ENCODE results near the gene TTLL13. TPM values are rescaled to one million over a fixed set of nuclear protein-coding genes. Genes with fewer than 3 reads are reported as not detected.

Gene TTLL13
- polyA plus RNA-seq, 1 of the 3 experiments (the other 2 are of a cell fraction), result 0.03 TPM

- CTCF ChIA-PET, result interaction anchor here (1.1 to 1.4 kb wide), 3 partner anchors 36 to 85 kb away, joined by 3 to 4 read pairs (median 3); no protein-coding TSS in a partner anchor
- H3K36me3 ChIP-seq (replicated peaks in 1 of 2; ENCODE audit: control insufficient read depth in 1 of 2, insufficient read depth in 2 of 2, low read length in 1 of 2), result peaks cover 10 to 67% of the 10 kb centered on the region in 2 experiments
- H3K4me3 ChIP-seq (ENCODE audit: low read depth in 2 of 2, low read length in 1 of 2), result no peak overlapping the region
Measured at GRCh38 chr15:90227816-90228772, 21.3 kb upstream of the TTLL13 start.

GRCh38 chr15:90228960-90229359 is 20.4 kb upstream of the TTLL13 start:
- H3K4me1 ChIP-seq (ENCODE audit: control insufficient read depth in 1 of 2, insufficient read depth in 2 of 2, low read depth in 1 of 2, low read length in 1 of 2), result peaks cover 0 to 3% of the 10 kb centered on the region in 2 experiments; a peak in 1 of 4 replicates
- H3K9me3 ChIP-seq, result no peaks in the 10 kb centered on the region
- no peak overlapping the region for H3K27ac ChIP-seq (ENCODE audit: low read depth in 2 of 2, low read length in 1 of 2)
- no peaks in the 10 kb centered on the region for H4K20me1 ChIP-seq (ENCODE audit: insufficient read depth)
- no peaks in the 10 kb centered on the region for H3K27me3 ChIP-seq (ENCODE audit: insufficient read depth)
- CTCF ChIA-PET, result no interaction called here
- POLR2A ChIA-PET, result no interaction called here
- H3K4me2 ChIP-seq, result no peak overlapping the region
- H3K9me2 ChIP-seq, result no peaks in the 10 kb centered on the region
- H3K9ac ChIP-seq, result no peak overlapping the region
- no peak overlapping the region for H3K4me3 ChIP-seq (ENCODE audit: low read depth in 2 of 2, low read length in 1 of 2)
- peaks cover 26% of the 10 kb centered on the region for H3K79me2 ChIP-seq (ENCODE audit: insufficient read depth)
- no peaks in the 10 kb centered on the region for H3F3A ChIP-seq (replicated peaks; ENCODE audit: insufficient read depth)
- no peak for DNase-seq
- peaks cover 10 to 59% of the 10 kb centered on the region in 2 experiments for H3K36me3 ChIP-seq (replicated peaks in 1 of 2; ENCODE audit: control insufficient read depth in 1 of 2, insufficient read depth in 2 of 2, low read length in 1 of 2)
- WGBS (ENCODE audit: low lambda C conversion rate), result 93% methylated on average over 15 of the region's 15 CpGs
- H2AFZ ChIP-seq (ENCODE audit: low read depth), result no peak overlapping the region
- TF ChIP-seq CHD2 (IDR thresholded peaks at IDR 0.05; ENCODE audit: low read length, partially characterized antibody) (no peak), SIN3A (IDR thresholded peaks at IDR 0.05; ENCODE audit: borderline replicate concordance, low read depth, low read length) (no peak), TCF12 (IDR thresholded peaks at IDR 0.05) (no peak), JUND (IDR thresholded peaks at IDR 0.05) (no peak), POLR2AphosphoS5 (IDR thresholded peaks at IDR 0.05; ENCODE audit: low read depth, low read length) (no peak), MXI1 (IDR thresholded peaks at IDR 0.05; ENCODE audit: low read depth, low read length) (no peak), REST (IDR thresholded peaks at IDR 0.05; ENCODE audit: low read depth, low read length) (no peak), NFIC (IDR thresholded peaks at IDR 0.05; ENCODE audit: borderline replicate concordance) (no peak), RCOR1 (IDR thresholded peaks at IDR 0.05; ENCODE audit: low read length) (no peak), CTCF (IDR thresholded peaks at IDR 0.05) (no peak), EZH2phosphoT487 (IDR thresholded peaks at IDR 0.05; ENCODE audit: borderline replicate concordance, low read depth) (no peak), USF2 (IDR thresholded peaks at IDR 0.05; ENCODE audit: borderline replicate concordance, low read depth, low read length) (no peak)

More at GRCh38 chr15:90227816-90228772, 21.3 kb upstream of the TTLL13 start:
- Histone ChIP-seq H3K9me2 (no peaks in the 10 kb centered on the region), H3K4me2 (no peak overlapping the region), H3K9me3 (no peaks in the 10 kb centered on the region), H3K27ac (ENCODE audit: low read depth in 2 of 2, low read length in 1 of 2) (no peak overlapping the region), H4K20me1 (ENCODE audit: insufficient read depth) (no peaks in the 10 kb centered on the region), H3K27me3 (ENCODE audit: insufficient read depth) (no peaks in the 10 kb centered on the region), H3K4me1 (ENCODE audit: control insufficient read depth in 1 of 2, insufficient read depth in 2 of 2, low read depth in 1 of 2, low read length in 1 of 2) (peaks cover 0 to 1% of the 10 kb centered on the region in 2 experiments; a peak in 1 of 4 replicates), H3K79me2 (ENCODE audit: insufficient read depth) (peaks cover 23% of the 10 kb centered on the region), H3F3A (replicated peaks; ENCODE audit: insufficient read depth) (no peaks in the 10 kb centered on the region), H2AFZ (ENCODE audit: low read depth) (no peak overlapping the region), H3K9ac (no peak overlapping the region)
- no peak for DNase-seq
- TF ChIP-seq RXRA (IDR thresholded peaks at IDR 0.05; ENCODE audit: borderline replicate concordance, low read depth), result no peak
- TF ChIP-seq RFX5 (IDR thresholded peaks at IDR 0.05; ENCODE audit: low read length), result no peak
- no peak for TF ChIP-seq SMC3 (IDR thresholded peaks at IDR 0.05; ENCODE audit: low read depth, low read length)
- no peak for TF ChIP-seq NFIC (IDR thresholded peaks at IDR 0.05; ENCODE audit: borderline replicate concordance)
- no peak for TF ChIP-seq TCF12 (IDR thresholded peaks at IDR 0.05)
- TF ChIP-seq IRF3 (IDR thresholded peaks at IDR 0.05; ENCODE audit: low read depth, low read length), result no peak
- no peak for TF ChIP-seq SIN3A (IDR thresholded peaks at IDR 0.05; ENCODE audit: borderline replicate concordance, low read depth, low read length)
- no peak for TF ChIP-seq GABPA (IDR thresholded peaks at IDR 0.05; ENCODE audit: low read depth)
- 93% methylated on average over 25 of the region's 38 CpGs for WGBS (ENCODE audit: low lambda C conversion rate)
- POLR2A ChIA-PET, result interaction anchor here (0.7 kb wide), 1 partner anchor 10 kb away, joined by 3 read pairs; no protein-coding TSS in a partner anchor
